Omental fat pad (tissue), 4 donors: Measurements from ENCODE around the gene CCL28. TPM values are rescaled to one million over a fixed set of nuclear protein-coding genes. Genes with fewer than 3 reads are reported as not detected.

Experiments used
- ATAC-seq: fragments of 150-250 bp; one replicate; pipeline ENCODE4 v1.9.1; 2016; ENCODE audit warnings: mild to moderate bottlenecking, moderate library complexity; ENCODE audit not compliant: low FRiP score
- DNase-seq: peaks from one replicate; pipeline ENCODE4 v3.0.0-alpha.2; 2019; ENCODE audit warnings: low spot score
- CTCF ChIP-seq, 3 donors: fragments of 450-650 bp; IDR thresholded peaks; one replicate each; pipeline ENCODE4 v1.5.1; 2016 to 2017; ENCODE audit warnings: antibody characterized with exemption in 3 of 3, mild to moderate bottlenecking in 3 of 3, moderate library complexity in 2 of 3
- total RNA-seq, 4 donors: library from RNA; depleted of rRNA; stranded (reverse); fragments of >200 nt; gene quantifications; one replicate each; pipeline ENCODE4 v1.1.0, GENCODE V29; 2016

CCL28 gene
- total RNA-seq, 4 donors from 2014 or later = 1.1 to 2.1 (median 1.4) TPM

- no peak for TF ChIP-seq CTCF (IDR thresholded peaks at IDR 0.05)
- DNase-seq (no peak), ATAC-seq (no peak)
These were observed 8.1 kb upstream of the CCL28 start for GRCh38 chr5:43420241-43420640.

- DNase-seq (no peak), ATAC-seq (no peak)
- TF ChIP-seq CTCF (IDR thresholded peaks at IDR 0.05) = no peak
These were observed 6.4 kb upstream of the CCL28 start for GRCh38 chr5:43418561-43418960.

- no peak for TF ChIP-seq CTCF (IDR thresholded peaks at IDR 0.05)
- no peak for ATAC-seq
- DNase-seq = no peak
These were observed 4.7 kb upstream of the CCL28 start for GRCh38 chr5:43416803-43417394.

DNA sequence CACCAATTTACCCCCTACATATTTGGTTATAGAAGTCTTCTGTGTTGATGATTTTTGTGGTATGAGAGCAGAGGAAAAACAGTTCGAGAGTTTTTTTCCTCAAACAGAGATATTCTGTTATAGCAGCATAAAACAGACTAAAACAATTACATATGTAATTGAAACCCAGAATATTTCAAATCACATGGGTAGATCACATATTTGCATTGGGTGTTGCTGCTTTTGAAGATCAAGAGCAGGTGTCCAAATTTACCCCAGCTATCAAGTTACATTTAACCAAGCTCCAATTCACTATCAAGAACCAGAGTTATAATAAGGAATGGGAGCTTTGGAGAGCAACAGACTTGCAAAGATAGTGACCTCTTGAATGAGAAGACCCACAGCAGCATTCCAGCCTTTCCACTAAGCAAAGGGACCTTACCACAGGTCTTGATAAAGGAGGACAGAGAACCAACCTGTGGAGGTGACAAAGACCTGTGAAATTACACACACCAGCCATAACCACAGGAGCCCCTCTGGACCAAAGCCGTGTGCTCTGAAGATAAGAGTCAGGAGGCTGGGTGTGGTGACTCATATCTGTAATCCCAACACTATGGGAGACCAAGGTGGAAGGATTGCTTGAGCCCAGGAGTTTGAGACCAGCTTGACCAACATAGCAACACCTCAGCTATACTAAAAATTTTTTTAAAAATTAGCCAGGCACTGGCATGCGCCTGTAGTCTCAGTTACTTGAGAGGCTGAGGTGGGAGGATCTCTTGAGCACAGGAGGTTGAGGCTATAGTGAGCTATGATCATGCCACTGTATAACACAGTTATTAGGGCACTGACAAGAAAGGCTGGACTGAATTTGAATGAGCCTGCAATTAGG is 4.0 kb upstream of the CCL28 start:
- TF ChIP-seq CTCF (IDR thresholded peaks at IDR 0.05) = no peak
- DNase-seq (no peak), ATAC-seq (no peak)

- TF ChIP-seq CTCF (IDR thresholded peaks at IDR 0.05) = no peak
- ATAC-seq (no peak), DNase-seq (no peak)
These were observed 1.8 kb upstream of the CCL28 start for GRCh38 chr5:43413966-43414365.

DNA sequence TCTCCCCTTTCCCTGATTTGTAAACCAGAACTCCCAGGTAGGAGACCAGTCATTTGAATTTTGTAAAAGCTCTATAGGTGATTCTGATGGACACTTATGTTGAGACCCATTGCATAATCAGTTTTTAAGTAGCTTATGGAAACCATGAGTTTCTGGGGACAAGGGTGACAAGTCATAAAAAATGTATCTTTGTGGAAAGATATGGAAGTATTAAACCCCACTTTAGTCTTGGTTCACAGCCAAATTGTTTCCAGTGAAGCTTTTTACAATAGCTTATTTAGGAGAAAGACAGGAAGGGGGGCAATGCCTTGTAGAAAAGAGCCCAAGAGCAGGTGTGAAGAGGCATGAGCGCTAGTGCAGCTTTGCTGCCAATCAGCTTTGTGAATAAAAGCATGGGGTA is 453 bp upstream of the CCL28 start:
- no peak for DNase-seq
- no peak for ATAC-seq
- TF ChIP-seq CTCF (IDR thresholded peaks at IDR 0.05) = no peak

DNA sequence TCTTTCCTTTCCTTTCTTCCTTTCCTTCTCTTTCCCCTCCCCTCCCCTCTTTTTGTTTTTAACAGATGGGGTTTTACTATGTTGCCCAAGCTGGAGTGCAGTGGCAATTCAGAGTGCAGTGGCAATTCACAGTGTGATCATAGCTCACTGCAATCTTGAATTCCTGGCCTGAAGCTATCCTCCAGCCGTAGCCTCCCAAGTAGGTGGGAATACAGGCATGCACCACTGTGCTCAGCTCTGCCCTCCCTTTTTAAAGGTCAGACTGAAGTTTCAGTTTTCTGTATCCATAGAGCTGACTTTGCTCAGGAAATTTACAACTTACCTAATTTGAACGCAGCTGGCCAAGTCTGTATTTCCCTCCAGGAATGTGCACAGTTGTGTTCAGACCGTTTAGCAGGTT is 696 bp downstream of the CCL28 start:
- ATAC-seq = no peak
- no peak for DNase-seq
- TF ChIP-seq CTCF (IDR thresholded peaks at IDR 0.05) = no peak
